ENCODE results near the gene PRKCH.

PRKCH gene

GRCh38 chr14:61362072-61362750 is 40.8 kb downstream of the PRKCH start:
- FAIRE-seq (no peak), DNase-seq (ENCODE audit: low spot score) (no peak)

GRCh38 chr14:61364243-61364642 is 42.9 kb downstream of the PRKCH start:
- FAIRE-seq (no peak), DNase-seq (ENCODE audit: low spot score) (no peak)

- no peak for FAIRE-seq
- no peak for DNase-seq (ENCODE audit: low spot score)
These were observed 44.4 kb downstream of the PRKCH start for GRCh38 chr14:61365667-61366212.

- FAIRE-seq (no peak), DNase-seq (ENCODE audit: low spot score) (no peak)
These were observed 46.8 kb downstream of the PRKCH start for GRCh38 chr14:61368114-61368710.

- DNase-seq (ENCODE audit: low spot score) (no peak), FAIRE-seq (no peak)
These were observed 47.5 kb downstream of the PRKCH start for GRCh38 chr14:61368781-61369453.

- DNase-seq (ENCODE audit: low spot score): no peak
- FAIRE-seq: no peak
These were observed 48.1 kb downstream of the PRKCH start for GRCh38 chr14:61369454-61369810.

GRCh38 chr14:61372379-61372778 is 51.0 kb downstream of the PRKCH start:
- DNase-seq (ENCODE audit: low spot score) (no peak), FAIRE-seq (no peak)

GRCh38 chr14:61372842-61373555 is 51.6 kb downstream of the PRKCH start:
- FAIRE-seq: no peak

GRCh38 chr14:61374284-61374683 is 52.9 kb downstream of the PRKCH start:
- DNase-seq (ENCODE audit: low spot score) (no peak), FAIRE-seq (no peak)

More at GRCh38 chr14:61372842-61373555, 51.6 kb downstream of the PRKCH start:
- no peak for DNase-seq (ENCODE audit: low spot score)

- no peak for DNase-seq (ENCODE audit: low spot score)
- no peak for FAIRE-seq
These were observed 53.8 kb downstream of the PRKCH start for GRCh38 chr14:61375218-61375617.

GRCh38 chr14:61376314-61376713 is 54.9 kb downstream of the PRKCH start:
- DNase-seq (ENCODE audit: low spot score) (no peak), FAIRE-seq (no peak)

GRCh38 chr14:61377749-61378148 is 56.4 kb downstream of the PRKCH start:
- DNase-seq (ENCODE audit: low spot score) (no peak), FAIRE-seq (no peak)

- DNase-seq (ENCODE audit: low spot score): no peak
- FAIRE-seq: no peak
These were observed 58.3 kb downstream of the PRKCH start for GRCh38 chr14:61379639-61380184.

- FAIRE-seq (no peak), DNase-seq (ENCODE audit: low spot score) (no peak)
These were observed 59.6 kb downstream of the PRKCH start for GRCh38 chr14:61380984-61381383.

GRCh38 chr14:61381553-61381952 is 60.2 kb downstream of the PRKCH start:
- FAIRE-seq (no peak), DNase-seq (ENCODE audit: low spot score) (no peak)

GRCh38 chr14:61382842-61383241 is 61.5 kb downstream of the PRKCH start:
- FAIRE-seq: no peak

GRCh38 chr14:61385002-61385685 is 63.8 kb downstream of the PRKCH start:
- FAIRE-seq (no peak), DNase-seq (ENCODE audit: low spot score) (no peak)

More at GRCh38 chr14:61382842-61383241, 61.5 kb downstream of the PRKCH start:
- DNase-seq (ENCODE audit: low spot score): no peak

- FAIRE-seq (no peak), DNase-seq (ENCODE audit: low spot score) (no peak)
These were observed 64.9 kb downstream of the PRKCH start for GRCh38 chr14:61386173-61386772.

GRCh38 chr14:61387076-61387475 is 65.7 kb downstream of the PRKCH start:
- DNase-seq (ENCODE audit: low spot score) (no peak), FAIRE-seq (no peak)

GRCh38 chr14:61388173-61388975 is 67.0 kb downstream of the PRKCH start:
- DNase-seq (ENCODE audit: low spot score) (no peak), FAIRE-seq (no peak)
